Measurements from ENCODE around the gene IBSP.

IBSP gene

DNA sequence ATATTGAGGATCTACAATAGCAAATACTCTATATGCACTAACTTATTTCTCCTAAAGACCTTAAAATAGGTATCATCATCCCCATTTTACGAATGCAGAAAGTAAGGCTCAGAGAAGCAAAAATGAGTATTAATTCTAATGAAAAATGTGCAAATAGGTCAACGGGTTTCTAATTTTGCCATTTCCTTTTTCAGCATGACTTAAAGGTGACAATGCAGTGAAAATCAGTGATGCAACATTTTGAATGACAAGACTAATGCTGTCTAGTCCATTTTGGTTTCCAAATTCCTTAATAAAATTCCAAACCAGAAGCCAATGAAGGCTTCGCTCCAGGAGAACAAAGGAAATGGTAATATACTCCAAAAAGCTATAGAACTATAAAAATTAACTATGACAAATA lies 37.0 kb upstream of the IBSP start:
- Histone ChIP-seq H3F3A (ENCODE audit: control insufficient read depth, insufficient read depth) (no peaks in the 10 kb centered on the region), H3K36me3 (ENCODE audit: control insufficient read depth, low read length) (no peaks in the 10 kb centered on the region), H3K27ac (ENCODE audit: low read depth, low read length) (no peak overlapping the region), H3K27me3 (ENCODE audit: control insufficient read depth, low read length) (no peaks in the 10 kb centered on the region), H3K4me1 (ENCODE audit: control insufficient read depth, low read length) (no peaks in the 10 kb centered on the region), H3K9me2 (replicated peaks; ENCODE audit: control insufficient read depth, low read length) (no peaks in the 10 kb centered on the region), H3K9me3 (ENCODE audit: control insufficient read depth, insufficient read depth, low read length) (no peaks in the 10 kb centered on the region), H3K79me2 (ENCODE audit: control insufficient read depth, low read length) (no peaks in the 10 kb centered on the region), H3K4me3 (ENCODE audit: low read length) (no peak overlapping the region), H3K4me2 (ENCODE audit: low read length) (no peak overlapping the region), H4K20me1 (ENCODE audit: control insufficient read depth, insufficient read depth, low read depth, low read length) (no peaks in the 10 kb centered on the region)
- TF ChIP-seq EZH2phosphoT487 (IDR thresholded peaks at IDR 0.05; ENCODE audit: borderline replicate concordance, low read length) = no peak
- TF ChIP-seq, protein P1, sequence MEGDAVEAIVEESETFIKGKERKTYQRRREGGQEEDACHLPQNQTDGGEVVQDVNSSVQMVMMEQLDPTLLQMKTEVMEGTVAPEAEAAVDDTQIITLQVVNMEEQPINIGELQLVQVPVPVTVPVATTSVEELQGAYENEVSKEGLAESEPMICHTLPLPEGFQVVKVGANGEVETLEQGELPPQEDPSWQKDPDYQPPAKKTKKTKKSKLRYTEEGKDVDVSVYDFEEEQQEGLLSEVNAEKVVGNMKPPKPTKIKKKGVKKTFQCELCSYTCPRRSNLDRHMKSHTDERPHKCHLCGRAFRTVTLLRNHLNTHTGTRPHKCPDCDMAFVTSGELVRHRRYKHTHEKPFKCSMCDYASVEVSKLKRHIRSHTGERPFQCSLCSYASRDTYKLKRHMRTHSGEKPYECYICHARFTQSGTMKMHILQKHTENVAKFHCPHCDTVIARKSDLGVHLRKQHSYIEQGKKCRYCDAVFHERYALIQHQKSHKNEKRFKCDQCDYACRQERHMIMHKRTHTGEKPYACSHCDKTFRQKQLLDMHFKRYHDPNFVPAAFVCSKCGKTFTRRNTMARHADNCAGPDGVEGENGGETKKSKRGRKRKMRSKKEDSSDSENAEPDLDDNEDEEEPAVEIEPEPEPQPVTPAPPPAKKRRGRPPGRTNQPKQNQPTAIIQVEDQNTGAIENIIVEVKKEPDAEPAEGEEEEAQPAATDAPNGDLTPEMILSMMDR (IDR thresholded peaks at IDR 0.05; ENCODE audit: low read depth, low read length, poor library complexity, severe bottlenecking) = no peak

DNA sequence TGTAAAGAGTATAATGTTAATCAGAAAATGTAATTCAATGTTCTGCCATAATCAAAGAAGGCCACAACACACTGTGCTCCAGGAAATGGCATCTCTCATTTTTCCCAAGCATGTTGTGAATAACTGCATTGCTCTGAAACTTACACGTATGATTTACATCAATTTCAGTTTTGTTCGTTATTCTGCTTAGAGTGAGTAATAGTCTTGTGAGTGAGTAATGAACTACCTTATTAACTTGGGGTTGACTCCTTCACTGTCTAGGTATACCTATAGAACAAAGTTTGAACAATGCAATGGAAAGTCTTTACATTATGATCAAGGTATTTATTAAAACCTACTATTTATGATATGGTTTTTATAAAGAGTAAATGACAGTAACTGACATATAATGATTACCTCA lies 17.8 kb upstream of the IBSP start:
- no peak overlapping the region for H3K4me3 ChIP-seq (ENCODE audit: low read length)
- no peak for TF ChIP-seq EZH2phosphoT487 (IDR thresholded peaks at IDR 0.05; ENCODE audit: borderline replicate concordance, low read length)
- TF ChIP-seq, protein P1 (IDR thresholded peaks at IDR 0.05; ENCODE audit: low read depth, low read length, poor library complexity, severe bottlenecking) = no peak
- H3K4me2 ChIP-seq (ENCODE audit: low read length) = no peak overlapping the region
- no peaks in the 10 kb centered on the region for H3K9me2 ChIP-seq (replicated peaks; ENCODE audit: control insufficient read depth, low read length)
- 0 out of 2 replicates have a peak, but pooled peaks cover 3% of the 10 kb centered on the region for H3K27me3 ChIP-seq (ENCODE audit: control insufficient read depth, low read length)
- H3K36me3 ChIP-seq (ENCODE audit: control insufficient read depth, low read length) = no peaks in the 10 kb centered on the region
- no peaks in the 10 kb centered on the region for H3F3A ChIP-seq (ENCODE audit: control insufficient read depth, insufficient read depth)
- no peaks in the 10 kb centered on the region for H3K9me3 ChIP-seq (ENCODE audit: control insufficient read depth, insufficient read depth, low read length)
- H4K20me1 ChIP-seq (ENCODE audit: control insufficient read depth, insufficient read depth, low read depth, low read length) = no peaks in the 10 kb centered on the region
- no peaks in the 10 kb centered on the region for H3K4me1 ChIP-seq (ENCODE audit: control insufficient read depth, low read length)
- no peaks in the 10 kb centered on the region for H3K79me2 ChIP-seq (ENCODE audit: control insufficient read depth, low read length)
- H3K27ac ChIP-seq (ENCODE audit: low read depth, low read length) = no peak overlapping the region

- Histone ChIP-seq H3K9me2 (replicated peaks; ENCODE audit: control insufficient read depth, low read length) (no peaks in the 10 kb centered on the region), H3K9me3 (ENCODE audit: control insufficient read depth, insufficient read depth, low read length) (no peaks in the 10 kb centered on the region), H3K27me3 (ENCODE audit: control insufficient read depth, low read length) (0 out of 2 replicates have a peak, but pooled peaks cover 3% of the 10 kb centered on the region), H3F3A (ENCODE audit: control insufficient read depth, insufficient read depth) (no peaks in the 10 kb centered on the region), H3K4me1 (ENCODE audit: control insufficient read depth, low read length) (no peaks in the 10 kb centered on the region), H3K36me3 (ENCODE audit: control insufficient read depth, low read length) (no peaks in the 10 kb centered on the region), H3K4me3 (ENCODE audit: low read length) (no peak overlapping the region), H3K4me2 (ENCODE audit: low read length) (no peak overlapping the region), H3K79me2 (ENCODE audit: control insufficient read depth, low read length) (no peaks in the 10 kb centered on the region), H3K27ac (ENCODE audit: low read depth, low read length) (no peak overlapping the region), H4K20me1 (ENCODE audit: control insufficient read depth, insufficient read depth, low read depth, low read length) (no peaks in the 10 kb centered on the region)
- TF ChIP-seq EZH2phosphoT487 (IDR thresholded peaks at IDR 0.05; ENCODE audit: borderline replicate concordance, low read length) = no peak
- TF ChIP-seq, protein P1 (IDR thresholded peaks at IDR 0.05; ENCODE audit: low read depth, low read length, poor library complexity, severe bottlenecking) = no peak
These were observed 15.6 kb upstream of the IBSP start for GRCh38 chr4:87783781-87784180.
